Coronary artery (tissue), 2 donors: ENCODE data around the gene CHCHD1.

Experiments used
- DNase-seq: peaks from one replicate; pipeline ENCODE4 v3.0.0-alpha.2; 2017; ENCODE audit warnings: low spot score
- H3K27ac ChIP-seq, 2 donors: fragments of 200-600 bp; sonication (generic); one replicate each; pipeline ENCODE4 v1.5.1; 2016 to 2019
- H3K4me3 ChIP-seq: fragments of 200-600 bp; sonication (generic); 2 replicates; pipeline ENCODE4 v1.5.1; 2016; ENCODE audit warnings: mild to moderate bottlenecking, moderate library complexity
- CTCF ChIP-seq: fragments of 200-600 bp; sonication (generic); IDR thresholded peaks from one replicate; pipeline ENCODE4 v1.5.1; 2019; ENCODE audit warnings: antibody characterized with exemption

The CHCHD1 gene

GRCh38 chr10:73807471-73807870 lies 25.6 kb downstream of the CHCHD1 start:
- H3K27ac ChIP-seq, result no peak overlapping the region
- no peak for DNase-seq
- no peak for TF ChIP-seq CTCF
- H3K4me3 ChIP-seq, result no peak overlapping the region

- no peak for DNase-seq
- Histone ChIP-seq H3K27ac (no peak overlapping the region), H3K4me3 (no peak overlapping the region)
- no peak for TF ChIP-seq CTCF
Observed at GRCh38 chr10:73808021-73808815, 26.4 kb downstream of the CHCHD1 start.

- Histone ChIP-seq H3K27ac (no peak overlapping the region), H3K4me3 (no peak overlapping the region)
- DNase-seq, result no peak
- TF ChIP-seq CTCF, result no peak
Observed at GRCh38 chr10:73809061-73809818, 27.4 kb downstream of the CHCHD1 start.

GRCh38 chr10:73810358-73810734 lies 28.5 kb downstream of the CHCHD1 start:
- Histone ChIP-seq H3K4me3 (peak overlapping the region; percentile 85), H3K27ac (peak overlapping the region in 1 of 2 donors; percentile 91)
- no peak for TF ChIP-seq CTCF
- DNase-seq, result no peak

GRCh38 chr10:73810735-73811465 lies 29.1 kb downstream of the CHCHD1 start:
- TF ChIP-seq CTCF, result no peak
- DNase-seq, result peak; percentile 81
- peak overlapping the region; percentile 85 for H3K4me3 ChIP-seq
- H3K27ac ChIP-seq, result peak overlapping the region; percentile 84 to 91

- no peak for TF ChIP-seq CTCF
- DNase-seq, result no peak
- H3K4me3 ChIP-seq, result no peak overlapping the region
- no peak overlapping the region for H3K27ac ChIP-seq
Observed at GRCh38 chr10:73812657-73813056, 30.8 kb downstream of the CHCHD1 start.
